NCI-H2227 (cell line): ENCODE data around the gene FN3KRP.

ENCODE experiments used
- DNase-seq: peaks from one replicate; lab custom pipeline; 2025; ENCODE audit not compliant: unreplicated experiment; lab: John Stamatoyannopoulos, UW

FN3KRP gene

GRCh38 chr17:82716203-82717010 lies at the start of gene FN3KRP:
Gene FN3KRP (plus strand): TSS chr17:82716706. CDS start chr17:82716756, 50 bp downstream.
- DNase-seq = peak; percentile 96

GRCh38 chr17:82666931-82667667 lies 49.4 kb upstream of the FN3KRP start:
- no peak for DNase-seq

- DNase-seq = no peak
Measured at GRCh38 chr17:82667668-82668000, 48.9 kb upstream of the FN3KRP start.

GRCh38 chr17:82668024-82668630 lies 48.4 kb upstream of the FN3KRP start:
- DNase-seq = no peak

- DNase-seq = no peak
Measured at GRCh38 chr17:82668631-82669099, 47.8 kb upstream of the FN3KRP start.

- DNase-seq = no peak
Measured at GRCh38 chr17:82670661-82671450, 45.6 kb upstream of the FN3KRP start.

GRCh38 chr17:82674656-82675475 lies 41.6 kb upstream of the FN3KRP start:
- no peak for DNase-seq

GRCh38 chr17:82675476-82676245 lies 40.8 kb upstream of the FN3KRP start:
- no peak for DNase-seq

GRCh38 chr17:82677353-82677925 lies 39.1 kb upstream of the FN3KRP start:
- no peak for DNase-seq

- DNase-seq = no peak
Measured at GRCh38 chr17:82678265-82678891, 38.1 kb upstream of the FN3KRP start.

- no peak for DNase-seq
Measured at GRCh38 chr17:82679586-82680465, 36.7 kb upstream of the FN3KRP start.

- no peak for DNase-seq
Measured at GRCh38 chr17:82681547-82681946, 35.0 kb upstream of the FN3KRP start.

GRCh38 chr17:82683534-82683933 lies 33.0 kb upstream of the FN3KRP start:
- no peak for DNase-seq

- no peak for DNase-seq
Measured at GRCh38 chr17:82684228-82684841, 32.2 kb upstream of the FN3KRP start.

- DNase-seq = no peak
Measured at GRCh38 chr17:82685291-82685690, 31.2 kb upstream of the FN3KRP start.

GRCh38 chr17:82686366-82687324 lies 29.9 kb upstream of the FN3KRP start:
- no peak for DNase-seq
